GM12873 (cell line): ENCODE measurements around the gene RIMS1.
A peak's percentile ranks its signal among the peaks of the same experiment; 100 is the strongest.

ENCODE experiments used
- TF ChIP-seq, protein P1 (sequence below): IDR thresholded peaks from 2 replicates; pipeline ENCODE4 v1.5.1; 2012; ENCODE audit warnings: low read depth, mild to moderate bottlenecking, moderate library complexity, low read length, control low read depth; ENCODE audit not compliant: insufficient read depth; ENCODE audit errors: missing control alignments

Gene RIMS1

DNA sequence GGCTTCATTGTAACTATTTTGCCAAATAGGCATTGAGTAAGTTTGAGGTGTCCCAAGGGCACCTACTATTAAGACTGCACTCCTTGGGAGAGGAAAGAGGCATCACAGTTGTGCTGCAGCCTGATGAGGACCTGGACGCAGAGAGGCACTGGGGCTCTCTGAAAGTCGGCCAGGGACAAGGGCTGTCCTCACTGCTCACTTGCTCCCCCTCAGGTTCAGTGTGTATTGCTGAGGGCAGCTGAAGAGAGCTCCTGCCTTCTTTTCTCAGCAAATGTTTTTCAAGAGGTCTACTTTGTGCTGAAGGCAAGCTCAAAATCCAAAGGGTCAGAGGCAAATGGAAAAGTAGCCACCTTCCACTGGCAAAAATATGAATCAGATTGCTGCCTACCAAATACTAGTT is 331.8 kb downstream of the RIMS1 start:
- TF ChIP-seq, protein P1, sequence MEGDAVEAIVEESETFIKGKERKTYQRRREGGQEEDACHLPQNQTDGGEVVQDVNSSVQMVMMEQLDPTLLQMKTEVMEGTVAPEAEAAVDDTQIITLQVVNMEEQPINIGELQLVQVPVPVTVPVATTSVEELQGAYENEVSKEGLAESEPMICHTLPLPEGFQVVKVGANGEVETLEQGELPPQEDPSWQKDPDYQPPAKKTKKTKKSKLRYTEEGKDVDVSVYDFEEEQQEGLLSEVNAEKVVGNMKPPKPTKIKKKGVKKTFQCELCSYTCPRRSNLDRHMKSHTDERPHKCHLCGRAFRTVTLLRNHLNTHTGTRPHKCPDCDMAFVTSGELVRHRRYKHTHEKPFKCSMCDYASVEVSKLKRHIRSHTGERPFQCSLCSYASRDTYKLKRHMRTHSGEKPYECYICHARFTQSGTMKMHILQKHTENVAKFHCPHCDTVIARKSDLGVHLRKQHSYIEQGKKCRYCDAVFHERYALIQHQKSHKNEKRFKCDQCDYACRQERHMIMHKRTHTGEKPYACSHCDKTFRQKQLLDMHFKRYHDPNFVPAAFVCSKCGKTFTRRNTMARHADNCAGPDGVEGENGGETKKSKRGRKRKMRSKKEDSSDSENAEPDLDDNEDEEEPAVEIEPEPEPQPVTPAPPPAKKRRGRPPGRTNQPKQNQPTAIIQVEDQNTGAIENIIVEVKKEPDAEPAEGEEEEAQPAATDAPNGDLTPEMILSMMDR: peak; percentile 56

DNA sequence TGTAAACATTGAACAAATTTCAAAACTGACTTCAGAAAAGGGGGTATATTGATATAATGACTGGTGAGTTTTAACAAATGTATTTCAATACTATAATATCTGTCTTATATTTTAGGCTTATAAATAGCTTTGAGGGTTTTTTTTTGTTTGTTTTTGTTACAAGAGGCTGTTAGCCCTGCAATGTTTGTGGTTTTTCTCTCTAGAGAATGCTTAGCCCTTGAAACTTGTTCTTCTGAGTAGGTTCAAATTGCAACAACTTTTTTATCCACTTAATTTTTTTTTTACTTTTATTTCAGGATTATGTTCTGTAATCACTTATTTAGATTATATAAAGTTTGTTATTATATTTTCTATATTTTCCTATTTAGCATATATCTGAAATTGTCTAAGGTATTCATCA is 333.2 kb downstream of the RIMS1 start:
- TF ChIP-seq, protein P1: no peak

DNA sequence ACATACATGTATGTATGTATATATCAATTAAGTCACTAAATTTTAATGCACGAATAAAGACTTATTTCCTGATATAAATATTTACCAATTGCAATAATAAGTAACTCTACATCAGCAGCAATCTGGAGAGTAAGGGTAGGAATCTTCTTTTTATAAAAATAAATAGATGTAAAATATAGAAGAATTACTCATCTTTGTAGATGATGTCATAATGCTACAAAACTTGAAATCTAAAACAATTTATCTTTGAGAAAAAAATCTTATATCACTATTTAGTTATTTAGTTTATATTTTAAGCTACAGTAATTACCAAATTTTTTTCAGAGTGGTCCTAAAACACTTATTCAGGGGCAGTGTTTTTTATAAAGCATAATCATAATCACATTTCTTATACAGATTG is 351.7 kb downstream of the RIMS1 start:
- TF ChIP-seq, protein P1: no peak

DNA sequence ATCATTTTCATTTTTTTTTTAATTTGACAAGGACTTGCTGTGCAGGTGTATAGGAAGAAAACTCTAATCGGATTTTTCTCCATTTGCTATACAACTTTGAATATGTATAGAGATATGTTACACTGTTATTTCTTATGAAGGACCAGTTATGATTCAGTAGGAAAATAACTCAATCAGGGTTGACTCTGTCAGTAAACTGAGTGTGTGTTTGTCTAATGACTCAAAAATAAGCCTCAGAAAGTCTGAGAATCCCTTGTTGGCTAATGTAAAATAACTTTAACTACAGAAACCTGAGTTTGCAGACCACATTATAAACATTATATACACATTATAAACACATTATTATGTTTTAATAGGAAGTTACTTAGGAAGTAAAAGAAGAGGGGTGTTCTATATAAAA is 352.6 kb downstream of the RIMS1 start:
- TF ChIP-seq, protein P1: no peak

DNA sequence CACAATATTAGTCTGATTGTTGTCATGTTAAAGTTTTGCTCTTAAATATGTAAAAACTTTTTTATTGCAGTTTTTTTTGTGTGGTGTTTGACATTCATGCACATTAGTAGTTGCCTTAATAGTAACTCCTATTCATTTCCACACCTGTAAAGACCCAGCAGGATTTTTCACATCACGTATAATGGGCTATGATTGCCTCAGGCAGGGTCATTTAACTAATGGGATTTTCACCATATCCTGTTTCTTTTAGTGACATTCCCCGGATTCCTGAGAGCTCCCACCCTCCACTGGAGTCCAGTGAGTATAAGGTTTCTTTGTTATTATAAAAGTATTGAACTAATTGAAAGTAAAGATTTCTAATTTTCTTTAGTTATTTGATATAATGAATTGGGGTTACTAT is 359.2 kb downstream of the RIMS1 start:
- TF ChIP-seq, protein P1: no peak

DNA sequence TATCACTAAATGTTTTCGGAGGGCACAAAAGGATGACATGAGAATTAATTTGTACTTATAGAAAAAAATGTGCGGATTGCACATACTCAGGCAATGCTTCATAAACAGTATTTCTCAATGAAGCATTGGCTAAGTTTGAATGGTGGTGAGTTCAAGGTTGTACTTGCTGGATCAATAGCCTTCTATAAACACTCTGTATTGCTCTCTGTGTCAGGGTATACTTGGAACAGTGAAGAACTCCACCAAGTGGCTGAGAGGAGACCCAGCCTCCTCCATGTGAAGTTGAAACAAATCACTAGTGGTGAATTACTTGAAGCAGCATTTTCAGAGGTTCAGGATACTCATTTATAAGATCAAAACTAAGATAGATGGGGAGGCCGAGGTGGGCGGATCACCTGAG is 360.6 kb downstream of the RIMS1 start:
- TF ChIP-seq, protein P1: no peak

DNA sequence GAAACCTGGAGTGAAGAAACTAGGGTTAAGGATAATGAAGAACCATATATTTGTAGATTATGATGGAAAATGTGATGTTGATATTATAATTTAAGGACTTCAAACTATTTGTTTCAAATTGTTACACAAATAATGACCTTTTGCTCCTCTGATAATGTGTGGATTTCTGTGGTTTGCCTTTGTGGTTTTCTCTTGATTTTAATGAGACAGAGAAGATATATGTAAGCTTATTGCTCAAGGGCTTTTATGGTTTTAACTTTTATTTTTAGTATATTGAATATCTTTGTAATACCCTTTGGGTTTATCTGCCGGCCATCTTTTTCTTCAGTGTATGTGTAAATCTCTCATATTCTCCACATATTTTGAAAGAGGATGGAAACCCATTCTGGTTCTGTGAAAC is 362.3 kb downstream of the RIMS1 start:
- TF ChIP-seq, protein P1: no peak
